Adrenal gland (tissue), 12 donors: ENCODE results near the gene PPIL6. TPM values are rescaled to one million over a fixed set of nuclear protein-coding genes. Genes with fewer than 3 reads are reported as not detected.

Experiments
- DNase-seq, 7 donors: peaks; one replicate each; pipeline ENCODE4 v3.0.0-alpha.2; 2019 to 2020
- H3K27ac ChIP-seq, 5 donors: fragments of 200-600 bp; sonication (generic) in 4 of 5; 1 replicate in 3 of 5; 2 replicates in 2 of 5; pipeline versions ENCODE4 v1.5.1 to v1.8.0; 2016 to 2020; ENCODE audit warnings: mild to moderate bottlenecking in 1 of 5
- H3K27me3 ChIP-seq: fragments of 200-600 bp; 2 replicates; pipeline ENCODE4 v1.8.0; 2021
- H3K36me3 ChIP-seq, 2 donors: fragments of 200-600 bp; replicated peaks in 1 of 2; 1 replicate in 1 of 2; 2 replicates in 1 of 2; pipeline versions ENCODE4 v1.5.1 to v1.8.0; 2018 to 2022
- H3K4me1 ChIP-seq, 2 donors: fragments of 200-600 bp; replicated peaks in 1 of 2; 1 replicate in 1 of 2; 2 replicates in 1 of 2; pipeline versions ENCODE4 v1.5.1 to v1.8.0; 2018 to 2021
- H3K4me3 ChIP-seq, 4 donors: fragments of 200-600 bp; sonication (generic) in 3 of 4; one replicate each; pipeline ENCODE4 v1.5.1; 2016 to 2018
- H3K9me3 ChIP-seq, 3 donors: fragments of 200-600 bp; sonication (generic) in 1 of 3; replicated peaks in 1 of 3; 1 replicate in 2 of 3; 2 replicates in 1 of 3; pipeline versions ENCODE4 v1.5.1 to v1.8.0; 2016 to 2021
- CTCF ChIP-seq, 6 experiments: fragments of 450-650 bp in 4 of 6; fragments of 200-600 bp in 2 of 6; sonication (generic) in 1 of 6; IDR thresholded peaks; 1 replicate in 5 of 6; 2 replicates in 1 of 6; pipeline versions ENCODE4 v1.5.1 to v1.8.0; 2016 to 2021; ENCODE audit warnings: antibody characterized with exemption in 6 of 6, mild to moderate bottlenecking in 2 of 6, moderate library complexity in 1 of 6
- POLR2A ChIP-seq, 2 donors: fragments of 450-650 bp; IDR thresholded peaks; one replicate each; pipeline ENCODE4 v1.6.1; 2017; ENCODE audit warnings: antibody characterized with exemption in 2 of 2, mild to moderate bottlenecking in 2 of 2, moderate library complexity in 1 of 2
- WGBS, 4 donors: extraction: QIAGEN DNeasy Blood & Tissue Kit in 2 of 4; methylation state at CpG; one replicate each; pipeline versions ENCODE4 v1.1.5 to v1.1.7; 2013 to 2017; 5-methylcytosine and 5-hydroxymethylcytosine counted together
- intact Hi-C, 2 donors: fragments of 100-400 bp; cut with DNase I; formaldehyde crosslinking; loops; one replicate each; pipeline versions ENCODE4 v1.14.1 to v1.15.0; 2022 to 2023
- polyA plus RNA-seq, 3 donors: library from polyadenylated mRNA; stranded (reverse); fragments of 200-250 nt in 2 of 3; fragments of 350-450 nt in 1 of 3; fragmentation: Illumina TruSeq in 1 of 3; extraction: RNeasy Lipid Tissue Mini Kit (QIAGEN cat#74804) in 1 of 3; gene quantifications; one replicate each; pipeline ENCODE4 v1.2.3, GENCODE V29; 2013 to 2014
- total RNA-seq, 9 donors: library from RNA; depleted of rRNA in 4 of 9; stranded (reverse); fragments of >200 nt in 4 of 9; fragments of 120-200 nt in 1 of 9; fragmentation: NEBNext Ultra II Directional in 1 of 9; extraction: Animal tissue kit (Norgen Biotek cat#: 25700) in 1 of 9; gene quantifications; one replicate each; pipeline versions ENCODE4 v1.1.0 to v1.2.4, GENCODE V29; 2013 to 2023
- donor health status: healthy with polysubstance abuse.
- donor health status: Bipolar disorder and iron deficiency.
- donor health status: DM: yes; HTN: yes; CAD: no.
- donor health status: DM: no; HTN: no; CAD: no.
- donor health status: DM: no; HTN: no; CAD: no.
- donor health status: DM: yes; HTN: yes; CAD: no.

PPIL6 gene
- total and polyA plus RNA-seq, 12 donors = 0.48 to 3.3 (median 1.3) TPM

- no peak overlapping the region for H3K27ac ChIP-seq
- intact Hi-C loops = no loop called here
- H3K27me3 ChIP-seq = no peaks in the 10 kb centered on the region
- no peak for TF ChIP-seq CTCF (IDR thresholded peaks at IDR 0.05)
- no peak for TF ChIP-seq POLR2A (IDR thresholded peaks at IDR 0.05)
- peak in 1 of 7 donors; percentile 31 for DNase-seq
- WGBS, 4 donors = 77 to 93% (median 84%) methylated on average over 3 of the region's 3 CpGs
- no peak overlapping the region for H3K4me3 ChIP-seq
- peaks cover 0 to 8% of the 10 kb centered on the region in 2 donors for H3K36me3 ChIP-seq
- peaks cover 11 to 21% of the 10 kb centered on the region in 2 donors for H3K4me1 ChIP-seq
- no peaks in the 10 kb centered on the region for H3K9me3 ChIP-seq
These were observed 19.9 kb upstream of the PPIL6 start for GRCh38 chr6:109460161-109460829.

DNA sequence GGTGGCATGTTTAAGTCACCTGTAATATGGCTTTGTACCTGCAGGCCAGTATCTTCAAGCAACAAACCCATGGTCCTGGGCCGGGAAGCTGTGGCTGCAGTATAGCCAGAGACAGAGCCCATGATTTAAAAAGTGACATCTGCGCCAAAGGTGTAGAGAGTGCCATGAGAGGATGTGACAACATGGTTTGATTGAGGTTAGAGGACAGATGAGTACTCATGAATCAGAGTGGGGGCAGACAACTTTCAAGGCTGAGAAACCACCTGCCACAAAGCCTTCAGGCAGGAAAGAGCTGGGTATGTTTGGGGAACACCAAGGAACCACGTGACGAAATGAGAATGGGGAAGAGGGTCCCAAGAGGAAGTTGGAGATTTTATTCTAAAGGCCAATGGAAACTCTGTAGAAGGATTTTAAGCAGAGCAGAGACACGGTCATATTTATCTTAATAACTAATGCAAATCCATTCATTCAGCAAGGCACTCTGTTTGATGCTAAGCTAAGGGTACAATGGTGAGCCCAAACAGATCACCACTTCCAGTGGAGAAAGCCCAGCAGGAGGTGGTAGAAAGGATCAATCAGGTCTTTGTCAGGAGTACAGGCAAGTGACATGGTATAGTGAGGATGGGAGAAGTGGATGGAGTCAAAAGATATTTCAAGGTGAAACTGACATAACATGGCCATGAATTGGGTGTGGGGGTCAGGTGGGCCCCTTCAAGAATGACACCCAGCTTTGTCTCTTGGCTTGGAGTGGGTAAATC lies 18.5 kb upstream of the PPIL6 start:
- no peaks in the 10 kb centered on the region for H3K36me3 ChIP-seq
- no peak for TF ChIP-seq POLR2A (IDR thresholded peaks at IDR 0.05)
- no peak for TF ChIP-seq CTCF (IDR thresholded peaks at IDR 0.05)
- intact Hi-C loops = no loop called here
- H3K27ac ChIP-seq = no peak overlapping the region
- H3K27me3 ChIP-seq = no peaks in the 10 kb centered on the region
- no peak overlapping the region for H3K4me3 ChIP-seq
- DNase-seq = peak in 1 of 7 donors; percentile 49
- WGBS, 4 donors = 68 to 77% (median 74%) methylated on average over 5 of the region's 5 CpGs
- no peaks in the 10 kb centered on the region for H3K9me3 ChIP-seq
- peaks cover 15 to 33% of the 10 kb centered on the region in 2 donors for H3K4me1 ChIP-seq

DNA sequence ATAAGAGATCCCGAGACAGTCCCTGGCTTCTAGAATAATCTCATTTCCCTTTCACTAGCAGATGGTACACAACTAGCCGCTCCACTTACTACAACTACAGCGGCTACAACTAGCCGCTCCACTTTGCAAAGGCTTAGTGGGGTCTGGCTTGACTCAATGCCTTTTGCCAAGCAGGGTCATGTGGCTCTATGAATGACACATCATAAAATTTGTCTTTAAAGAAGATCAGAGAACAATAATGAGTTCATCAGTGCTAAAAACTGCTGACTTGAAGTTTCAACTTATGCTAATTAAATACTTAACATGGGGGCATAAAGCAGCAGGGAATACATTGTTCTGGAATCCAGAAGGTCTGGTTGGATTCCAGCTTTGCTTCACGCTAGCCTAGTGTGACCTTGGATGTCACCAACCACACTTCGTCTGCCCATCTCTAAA lies 17.2 kb upstream of the PPIL6 start:
- Histone ChIP-seq H3K4me1 (peaks cover 15 to 34% of the 10 kb centered on the region in 2 donors), H3K36me3 (no peaks in the 10 kb centered on the region), H3K27me3 (no peaks in the 10 kb centered on the region), H3K9me3 (no peaks in the 10 kb centered on the region), H3K4me3 (no peak overlapping the region), H3K27ac (peak overlapping the region in 1 of 5 donors; percentile 83)
- intact Hi-C loops = no loop called here
- WGBS, 4 donors = 77 to 85% (median 81%) methylated on average over 6 of the region's 6 CpGs
- DNase-seq = peak in 1 of 7 donors; percentile 46
- TF ChIP-seq POLR2A (IDR thresholded peaks at IDR 0.05) (no peak), CTCF (IDR thresholded peaks at IDR 0.05) (no peak)

DNA sequence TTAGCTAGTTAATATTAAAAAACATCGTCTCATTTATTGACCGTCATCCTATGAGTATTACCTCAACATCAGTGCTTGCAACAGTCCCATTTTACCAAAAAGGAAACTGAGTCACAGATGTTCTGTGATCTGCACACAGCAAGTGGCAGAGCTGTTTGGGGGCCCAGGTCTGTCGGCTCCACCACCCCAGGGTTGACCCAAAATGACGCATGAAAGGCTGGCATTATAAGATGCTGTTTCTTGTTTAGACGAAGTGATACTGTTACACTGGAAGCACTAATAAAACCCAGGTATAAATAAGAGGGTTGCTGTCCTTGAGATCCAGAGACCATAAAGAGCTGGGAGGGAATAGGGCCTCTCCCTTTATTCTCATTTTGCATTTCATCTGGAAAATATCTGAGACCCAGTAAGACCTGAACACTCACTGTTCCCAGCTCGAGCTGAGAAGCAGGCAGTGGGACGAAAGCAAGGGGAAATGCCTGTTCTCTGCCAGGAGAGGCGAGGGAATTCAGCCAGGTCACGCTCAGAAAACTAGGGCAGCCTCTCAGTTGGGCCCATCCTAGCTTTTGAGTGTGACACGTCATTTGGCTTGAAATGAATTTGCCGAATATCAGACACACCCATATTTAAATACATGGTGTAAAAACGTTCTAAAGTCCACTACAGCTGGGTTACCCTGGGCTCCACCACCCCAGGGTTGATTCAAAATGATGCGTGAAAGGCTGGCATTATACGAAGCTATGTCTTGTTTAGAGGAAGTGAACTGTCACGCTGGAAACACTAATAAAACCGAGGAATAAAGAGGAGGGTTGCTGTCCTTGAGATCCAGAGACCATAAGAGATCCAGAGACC lies 16.5 kb upstream of the PPIL6 start:
- Histone ChIP-seq H3K27me3 (no peaks in the 10 kb centered on the region), H3K36me3 (no peaks in the 10 kb centered on the region), H3K4me1 (peaks cover 15 to 34% of the 10 kb centered on the region in 2 donors), H3K4me3 (peak overlapping the region in 1 of 4 donors; percentile 84), H3K27ac (peak overlapping the region in 2 of 5 donors; percentile 21 to 83), H3K9me3 (no peaks in the 10 kb centered on the region)
- intact Hi-C loops = no loop called here
- peak in 6 of 7 donors; percentile 66 to 78 (median 70) for DNase-seq
- 53 to 64% (median 63%) methylated on average over 16 of the region's 16 CpGs for WGBS, 4 donors
- TF ChIP-seq CTCF (IDR thresholded peaks at IDR 0.05) = no peak
- TF ChIP-seq POLR2A (IDR thresholded peaks at IDR 0.05) = no peak
